ENCODE data around the gene MAGI1. TPM values are rescaled to one million over a fixed set of nuclear protein-coding genes. Genes with fewer than 3 reads are reported as not detected.

Gene MAGI1
- total RNA-seq, 1 experiment from 2014 or later: 38.6 TPM

DNA sequence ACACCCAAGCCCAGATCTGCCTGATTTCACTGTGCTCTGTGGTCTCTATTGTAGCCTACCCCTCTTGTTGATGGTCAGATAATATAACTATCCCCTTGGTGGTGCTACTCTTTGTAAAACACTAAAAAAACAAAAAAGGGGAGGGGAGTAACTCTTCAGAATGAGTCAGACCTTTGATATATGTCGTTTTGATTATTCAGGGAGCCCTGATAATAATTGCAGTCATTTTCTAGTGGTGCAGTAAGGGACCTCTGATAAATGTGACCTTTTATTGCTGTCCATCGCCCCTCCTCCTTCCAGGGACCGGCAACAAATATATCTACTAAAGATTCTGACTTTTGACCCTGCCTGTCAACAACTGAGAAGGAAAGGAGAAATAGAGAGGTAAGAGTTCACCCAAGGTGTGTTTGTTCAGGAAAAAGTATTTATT, 45.1 kb upstream of the MAGI1 start:
- Histone ChIP-seq H3K27me3 (ENCODE audit: insufficient read depth, low read length) (no peaks in the 10 kb centered on the region), H3K4me1 (ENCODE audit: control insufficient read depth in 1 of 2, insufficient read depth in 2 of 2, low read length in 2 of 2) (peaks cover 5 to 7% of the 10 kb centered on the region in 2 experiments; a peak in 1 of 4 replicates), H3K4me3 (replicated peaks in 1 of 2; ENCODE audit: low read depth in 1 of 2, low read length in 2 of 2) (no peak overlapping the region), H4K20me1 (ENCODE audit: insufficient read depth) (no peaks in the 10 kb centered on the region), H3K79me2 (ENCODE audit: insufficient read depth, low read length) (no peaks in the 10 kb centered on the region), H3K27ac (ENCODE audit: low read depth, low read length) (no peak overlapping the region), H3K9ac (ENCODE audit: low read length) (no peak overlapping the region), H2AFZ (ENCODE audit: low read depth, low read length, poor library complexity, severe bottlenecking) (peak overlapping the region; percentile 4), H3K4me2 (ENCODE audit: low read length) (no peak overlapping the region), H3K9me3 (ENCODE audit: control insufficient read depth in 1 of 2, insufficient read depth in 1 of 2, low read depth in 1 of 2, low read length in 2 of 2) (no peaks in the 10 kb centered on the region), H3K9me2 (ENCODE audit: insufficient read depth) (no peaks in the 10 kb centered on the region), H3K36me3 (ENCODE audit: control insufficient read depth in 1 of 2, insufficient read depth in 2 of 2, low read length in 2 of 2) (no peaks in the 10 kb centered on the region)
- POLR2A ChIA-PET: no interaction called here
- DNase-seq (ENCODE audit: low read depth, low spot score) (no peak), ATAC-seq (peak; percentile 52; the same call in 1 of the 2 replicates)
- BruUV-seq (replicated peaks): no TSS peak
- intact Hi-C loops (cut with micrococcal nuclease): no loop called here
- RAD21 ChIA-PET (ENCODE audit: low non-redundant PET in 1 of 2, low total read pairs in 2 of 2, uncharacterized antibody in 2 of 2, unreplicated experiment in 2 of 2): no interaction called here
- TF ChIP-seq, protein P1, sequence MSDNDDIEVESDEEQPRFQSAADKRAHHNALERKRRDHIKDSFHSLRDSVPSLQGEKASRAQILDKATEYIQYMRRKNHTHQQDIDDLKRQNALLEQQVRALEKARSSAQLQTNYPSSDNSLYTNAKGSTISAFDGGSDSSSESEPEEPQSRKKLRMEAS (IDR thresholded peaks at IDR 0.05): no peak
- TF ChIP-seq POLR2AphosphoS5 (IDR thresholded peaks at IDR 0.05; ENCODE audit: low read depth, low read length): no peak
- TF ChIP-seq, protein P2, sequence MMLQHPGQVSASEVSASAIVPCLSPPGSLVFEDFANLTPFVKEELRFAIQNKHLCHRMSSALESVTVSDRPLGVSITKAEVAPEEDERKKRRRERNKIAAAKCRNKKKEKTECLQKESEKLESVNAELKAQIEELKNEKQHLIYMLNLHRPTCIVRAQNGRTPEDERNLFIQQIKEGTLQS (IDR thresholded peaks at IDR 0.05): no peak
- no peak for TF ChIP-seq SP1 (IDR thresholded peaks at IDR 0.05; ENCODE audit: low read depth)
- TF ChIP-seq EGR1 (IDR thresholded peaks at IDR 0.05; ENCODE audit: low read depth): no peak
- CTCF ChIA-PET: no interaction called here

DNA sequence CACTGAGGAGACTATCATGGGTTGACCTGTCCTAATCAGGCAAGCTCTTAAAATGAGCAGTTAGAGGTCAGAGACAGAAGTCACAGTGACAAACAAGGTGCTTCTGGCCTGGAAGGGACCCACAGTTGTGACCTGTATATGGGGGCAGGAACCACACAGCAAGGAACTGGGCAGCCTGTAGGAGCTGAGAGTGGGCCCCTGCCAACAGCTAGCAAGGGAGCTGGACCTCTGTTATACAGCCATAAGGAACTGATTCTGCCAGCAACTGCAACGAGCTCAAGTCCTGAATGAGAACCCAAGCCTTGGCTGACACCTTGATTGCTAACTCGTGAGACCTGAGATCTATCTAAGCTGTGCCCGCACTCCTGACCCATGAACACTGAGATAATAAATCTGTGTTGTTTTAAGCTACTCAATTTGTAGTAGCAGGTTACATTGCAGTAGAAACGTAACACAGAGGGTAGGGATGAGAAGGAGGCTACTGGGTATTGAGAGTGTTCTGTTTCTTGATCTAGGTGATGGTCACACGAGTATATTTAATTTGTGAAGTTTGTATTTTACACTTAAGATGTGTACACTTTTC, 44.5 kb upstream of the MAGI1 start:
- Histone ChIP-seq H3K4me1 (ENCODE audit: control insufficient read depth in 1 of 2, insufficient read depth in 2 of 2, low read length in 2 of 2) (peaks cover 5 to 7% of the 10 kb centered on the region in 2 experiments; a peak in 1 of 4 replicates), H3K9ac (ENCODE audit: low read length) (no peak overlapping the region), H3K36me3 (ENCODE audit: control insufficient read depth in 1 of 2, insufficient read depth in 2 of 2, low read length in 2 of 2) (no peaks in the 10 kb centered on the region), H3K27me3 (ENCODE audit: insufficient read depth, low read length) (no peaks in the 10 kb centered on the region), H3K4me2 (ENCODE audit: low read length) (no peak overlapping the region), H4K20me1 (ENCODE audit: insufficient read depth) (no peaks in the 10 kb centered on the region), H3K9me3 (ENCODE audit: control insufficient read depth in 1 of 2, insufficient read depth in 1 of 2, low read depth in 1 of 2, low read length in 2 of 2) (no peaks in the 10 kb centered on the region), H3K4me3 (replicated peaks in 1 of 2; ENCODE audit: low read depth in 1 of 2, low read length in 2 of 2) (no peak overlapping the region), H3K9me2 (ENCODE audit: insufficient read depth) (no peaks in the 10 kb centered on the region), H3K79me2 (ENCODE audit: insufficient read depth, low read length) (no peaks in the 10 kb centered on the region), H3K27ac (ENCODE audit: low read depth, low read length) (no peak overlapping the region), H2AFZ (ENCODE audit: low read depth, low read length, poor library complexity, severe bottlenecking) (no peak overlapping the region)
- no TSS peak for BruUV-seq (replicated peaks)
- ChIA-PET POLR2A (no interaction called here), RAD21 (ENCODE audit: low non-redundant PET in 1 of 2, low total read pairs in 2 of 2, uncharacterized antibody in 2 of 2, unreplicated experiment in 2 of 2) (no interaction called here), CTCF (no interaction called here)
- ATAC-seq (peak; percentile 32; the same call in 1 of the 2 replicates), DNase-seq (ENCODE audit: low read depth, low spot score) (no peak)
- intact Hi-C loops (cut with micrococcal nuclease): no loop called here
- TF ChIP-seq TCF7L2 (IDR thresholded peaks at IDR 0.05; ENCODE audit: borderline replicate concordance, extremely low read depth, insufficient read depth, insufficient read length): no peak
- TF ChIP-seq RAD21 (IDR thresholded peaks at IDR 0.05; ENCODE audit: low read depth): no peak
- TF ChIP-seq SRF (IDR thresholded peaks at IDR 0.05; ENCODE audit: low read depth): no peak
